Peyer's patch (tissue), 4 donors: ENCODE data around the gene WDR75. TPM values are rescaled to one million over a fixed set of nuclear protein-coding genes. Genes with fewer than 3 reads are reported as not detected.

Experiments used
- DNase-seq, 3 donors: peaks; one replicate each; pipeline ENCODE4 v3.0.0-alpha.2; 2017 to 2019
- H3K27ac ChIP-seq, 4 donors: fragments of 200-600 bp; sonication (generic); one replicate each; pipeline ENCODE4 v1.5.1; 2016 to 2019
- H3K27me3 ChIP-seq, 2 donors: fragments of 200-600 bp; sonication (generic); one replicate each; pipeline ENCODE4 v1.5.1; 2019
- H3K36me3 ChIP-seq, 3 donors: fragments of 200-600 bp; sonication (generic); one replicate each; pipeline ENCODE4 v1.5.1; 2016 to 2019
- H3K4me1 ChIP-seq, 4 donors: fragments of 200-600 bp; sonication (generic); one replicate each; pipeline ENCODE4 v1.5.1; 2016 to 2019
- H3K4me3 ChIP-seq, 4 donors: fragments of 200-600 bp; sonication (generic); 1 replicate in 3 of 4; 2 replicates in 1 of 4; pipeline ENCODE4 v1.5.1; 2016 to 2019; ENCODE audit warnings: mild to moderate bottlenecking in 1 of 4
- H3K9me3 ChIP-seq, 4 donors: fragments of 200-600 bp; sonication (generic); one replicate each; pipeline ENCODE4 v1.5.1; 2016 to 2019; ENCODE audit warnings: mild to moderate bottlenecking in 1 of 4
- POLR2A ChIP-seq, 2 donors: fragments of 450-650 bp; IDR thresholded peaks; one replicate each; pipeline ENCODE4 v1.5.1; 2017; ENCODE audit warnings: antibody characterized with exemption in 2 of 2, mild to moderate bottlenecking in 2 of 2, moderate library complexity in 2 of 2
- total RNA-seq, 4 donors: library from RNA; depleted of rRNA; stranded (reverse); fragments of >200 nt; gene quantifications; one replicate each; pipeline ENCODE4 v1.1.0, GENCODE V29; 2016
- TF ChIP-seq, protein P1 (sequence below), 6 experiments: fragments of 450-650 bp in 4 of 6; fragments of 200-600 bp in 2 of 6; sonication (generic) in 1 of 6; IDR thresholded peaks; one replicate each; pipeline ENCODE4 v1.5.1; 2017 to 2019; ENCODE audit warnings: antibody characterized with exemption in 6 of 6, mild to moderate bottlenecking in 3 of 6, moderate library complexity in 1 of 6

Gene WDR75
- total RNA-seq, 4 donors from 2014 or later: 21.5 to 45.4 (median 32.3) TPM

DNA sequence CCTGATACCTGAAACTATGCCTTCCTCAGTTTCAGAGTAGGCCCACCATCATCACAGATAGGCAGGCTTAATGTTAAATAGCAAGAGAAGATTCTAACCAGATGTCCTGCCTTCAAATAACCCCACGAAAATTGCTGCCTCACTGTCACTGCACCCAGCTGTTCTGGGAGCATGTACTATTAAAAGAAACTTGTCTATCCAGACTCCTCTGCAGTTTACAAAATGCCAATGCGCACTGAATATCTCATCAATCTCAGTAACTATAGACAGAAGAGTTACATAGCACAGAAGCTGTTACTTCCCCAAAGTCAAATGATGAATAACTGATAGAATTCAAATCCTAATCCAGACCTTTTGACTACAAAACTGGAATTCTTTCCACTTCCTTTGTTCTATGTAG, 43.9 kb downstream of the WDR75 start:
- H3K27me3 ChIP-seq: no peaks in the 10 kb centered on the region
- no peaks in the 10 kb centered on the region for H3K9me3 ChIP-seq
- no peaks in the 10 kb centered on the region for H3K36me3 ChIP-seq
- no peak for DNase-seq
- no peaks in the 10 kb centered on the region for H3K4me1 ChIP-seq
- no peak overlapping the region for H3K4me3 ChIP-seq
- H3K27ac ChIP-seq: no peak overlapping the region
- no peak for TF ChIP-seq POLR2A (IDR thresholded peaks at IDR 0.05)
- TF ChIP-seq, protein P1, sequence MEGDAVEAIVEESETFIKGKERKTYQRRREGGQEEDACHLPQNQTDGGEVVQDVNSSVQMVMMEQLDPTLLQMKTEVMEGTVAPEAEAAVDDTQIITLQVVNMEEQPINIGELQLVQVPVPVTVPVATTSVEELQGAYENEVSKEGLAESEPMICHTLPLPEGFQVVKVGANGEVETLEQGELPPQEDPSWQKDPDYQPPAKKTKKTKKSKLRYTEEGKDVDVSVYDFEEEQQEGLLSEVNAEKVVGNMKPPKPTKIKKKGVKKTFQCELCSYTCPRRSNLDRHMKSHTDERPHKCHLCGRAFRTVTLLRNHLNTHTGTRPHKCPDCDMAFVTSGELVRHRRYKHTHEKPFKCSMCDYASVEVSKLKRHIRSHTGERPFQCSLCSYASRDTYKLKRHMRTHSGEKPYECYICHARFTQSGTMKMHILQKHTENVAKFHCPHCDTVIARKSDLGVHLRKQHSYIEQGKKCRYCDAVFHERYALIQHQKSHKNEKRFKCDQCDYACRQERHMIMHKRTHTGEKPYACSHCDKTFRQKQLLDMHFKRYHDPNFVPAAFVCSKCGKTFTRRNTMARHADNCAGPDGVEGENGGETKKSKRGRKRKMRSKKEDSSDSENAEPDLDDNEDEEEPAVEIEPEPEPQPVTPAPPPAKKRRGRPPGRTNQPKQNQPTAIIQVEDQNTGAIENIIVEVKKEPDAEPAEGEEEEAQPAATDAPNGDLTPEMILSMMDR (IDR thresholded peaks at IDR 0.05): no peak

DNA sequence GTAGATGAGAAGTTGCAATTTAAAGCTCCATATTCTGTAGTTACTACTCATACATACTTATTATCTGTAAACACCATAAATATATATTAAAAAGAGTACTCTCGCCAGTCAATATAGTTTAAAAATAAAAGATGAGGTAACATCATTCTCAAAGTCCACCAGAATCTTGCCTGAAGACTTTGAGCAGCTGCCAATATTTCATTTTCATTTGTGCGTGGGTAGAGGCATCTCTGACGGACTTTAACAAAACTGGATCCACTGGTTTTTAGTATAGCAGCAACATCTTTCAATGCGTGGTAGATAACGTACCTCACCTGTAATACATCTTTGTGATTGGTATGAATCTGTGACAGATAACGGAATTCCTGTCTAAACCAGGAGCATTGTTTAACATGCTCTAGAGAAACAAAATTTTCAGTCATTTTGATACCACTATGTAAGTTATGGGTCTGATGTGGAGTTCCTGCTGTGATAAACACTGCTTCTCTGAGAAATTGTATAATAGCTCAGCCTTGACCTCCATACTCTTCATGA, 45.0 kb downstream of the WDR75 start:
- no peaks in the 10 kb centered on the region for H3K36me3 ChIP-seq
- no peak overlapping the region for H3K4me3 ChIP-seq
- H3K4me1 ChIP-seq: no peaks in the 10 kb centered on the region
- TF ChIP-seq POLR2A (IDR thresholded peaks at IDR 0.05): no peak
- TF ChIP-seq, protein P1 (IDR thresholded peaks at IDR 0.05): no peak
- no peak for DNase-seq
- H3K27ac ChIP-seq: no peak overlapping the region
- H3K9me3 ChIP-seq: no peaks in the 10 kb centered on the region
- H3K27me3 ChIP-seq: no peaks in the 10 kb centered on the region

DNA sequence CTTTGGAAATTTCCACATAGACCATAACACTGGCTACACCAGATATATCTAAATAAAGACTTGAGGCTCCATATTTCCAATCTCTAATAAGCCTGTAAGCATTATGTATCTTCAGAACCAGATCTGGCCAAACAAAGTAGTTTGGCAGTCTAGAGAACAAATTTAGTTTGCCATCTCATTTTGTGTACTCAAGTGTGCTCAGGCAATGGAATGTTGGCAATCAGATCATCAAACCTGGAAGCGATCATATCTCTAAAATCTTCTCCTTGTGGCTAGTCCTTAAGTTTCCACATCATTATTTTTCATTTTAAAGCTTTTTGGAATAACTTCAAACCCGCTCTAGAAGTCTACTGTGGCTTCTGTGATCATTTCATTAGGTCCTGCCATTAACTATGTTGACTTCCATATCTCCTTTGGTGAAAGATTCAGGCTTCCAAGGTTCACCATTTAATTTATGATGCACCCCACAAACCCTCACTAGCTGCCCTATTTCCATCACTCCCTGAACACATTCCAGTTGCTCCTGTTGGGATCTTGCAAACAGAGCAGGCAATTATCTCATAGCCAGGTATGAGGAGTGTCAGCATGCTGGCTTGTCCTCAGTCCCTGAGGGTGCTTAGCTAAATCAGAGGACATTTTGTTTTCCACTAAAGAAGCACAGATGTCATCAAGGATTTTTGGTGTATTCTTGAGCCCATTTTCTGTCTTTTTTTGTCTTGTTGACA, 46.2 kb downstream of the WDR75 start:
- Histone ChIP-seq H3K27me3 (no peaks in the 10 kb centered on the region), H3K4me1 (no peaks in the 10 kb centered on the region), H3K36me3 (no peaks in the 10 kb centered on the region), H3K4me3 (no peak overlapping the region), H3K27ac (no peak overlapping the region), H3K9me3 (no peaks in the 10 kb centered on the region)
- TF ChIP-seq, protein P1 (IDR thresholded peaks at IDR 0.05): no peak
- TF ChIP-seq POLR2A (IDR thresholded peaks at IDR 0.05): no peak
- DNase-seq: no peak

DNA sequence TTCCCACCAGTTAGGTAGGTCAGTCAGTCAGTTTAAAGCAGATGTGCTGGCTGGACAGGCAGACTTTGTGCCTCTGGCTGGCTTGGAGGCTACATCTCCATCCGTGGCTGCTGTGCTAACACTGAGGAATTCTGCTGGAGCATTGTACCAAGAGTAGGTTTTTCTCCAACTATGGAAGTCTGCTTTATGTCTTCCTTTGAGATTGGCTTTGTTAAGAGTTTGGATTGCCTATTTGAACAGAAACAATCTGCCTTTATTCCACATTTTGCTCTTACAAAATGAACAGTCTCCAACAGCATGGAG, 46.7 kb downstream of the WDR75 start:
- Histone ChIP-seq H3K27ac (no peak overlapping the region), H3K36me3 (no peaks in the 10 kb centered on the region), H3K4me1 (no peaks in the 10 kb centered on the region), H3K4me3 (no peak overlapping the region), H3K27me3 (no peaks in the 10 kb centered on the region), H3K9me3 (no peaks in the 10 kb centered on the region)
- no peak for DNase-seq
- no peak for TF ChIP-seq POLR2A (IDR thresholded peaks at IDR 0.05)
- TF ChIP-seq, protein P1 (IDR thresholded peaks at IDR 0.05): no peak

DNA sequence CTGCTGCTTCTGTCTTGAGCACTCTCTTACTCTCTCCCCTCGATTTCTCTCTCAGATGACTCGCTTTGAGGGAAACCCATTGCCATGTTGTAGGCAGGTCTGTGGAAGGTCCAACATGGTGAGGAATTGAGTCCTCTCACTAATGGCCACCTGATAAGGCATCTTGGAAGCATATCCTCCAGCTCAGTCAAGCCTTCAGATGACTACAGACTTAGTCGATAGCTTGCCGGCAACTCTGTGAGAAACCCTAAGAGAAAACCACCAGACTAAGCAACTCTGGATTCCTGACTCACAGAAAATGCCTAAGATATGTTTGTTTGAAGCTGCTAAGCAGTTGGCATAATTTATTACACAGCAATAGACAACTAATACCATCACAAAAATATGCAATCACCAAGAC, 51.2 kb downstream of the WDR75 start:
- Histone ChIP-seq H3K9me3 (no peaks in the 10 kb centered on the region), H3K4me3 (no peak overlapping the region), H3K36me3 (no peaks in the 10 kb centered on the region), H3K27me3 (no peaks in the 10 kb centered on the region), H3K4me1 (no peaks in the 10 kb centered on the region), H3K27ac (no peak overlapping the region)
- TF ChIP-seq, protein P1 (IDR thresholded peaks at IDR 0.05): no peak
- TF ChIP-seq POLR2A (IDR thresholded peaks at IDR 0.05): no peak
- no peak for DNase-seq
